IPS-18a (cell line): ENCODE data around the gene ANO6.

ENCODE experiments used
- H3K27ac ChIP-seq: one replicate; pipeline ENCODE4 v1.5.1; 2013; ENCODE audit warnings: low read length
- H3K27me3 ChIP-seq: one replicate; pipeline ENCODE4 v1.6.1; 2013; ENCODE audit warnings: mild to moderate bottlenecking, low read length; ENCODE audit not compliant: control insufficient read depth, insufficient read depth
- H3K36me3 ChIP-seq: one replicate; pipeline ENCODE4 v1.6.1; 2013; ENCODE audit warnings: low read depth, low read length; ENCODE audit not compliant: control insufficient read depth
- H3K4me1 ChIP-seq: one replicate; pipeline ENCODE4 v1.6.1; 2013; ENCODE audit warnings: low read depth, low read length; ENCODE audit not compliant: control insufficient read depth
- H3K4me3 ChIP-seq: one replicate; pipeline ENCODE4 v1.5.1; 2013; ENCODE audit warnings: low read length
- H3K9ac ChIP-seq: one replicate; pipeline ENCODE4 v1.6.1; 2013; ENCODE audit warnings: mild to moderate bottlenecking, low read length, moderate library complexity
- H3K9me3 ChIP-seq: one replicate; pipeline ENCODE4 v1.6.1; 2013; ENCODE audit warnings: low read depth, low read length; ENCODE audit not compliant: control insufficient read depth

ANO6 gene

DNA sequence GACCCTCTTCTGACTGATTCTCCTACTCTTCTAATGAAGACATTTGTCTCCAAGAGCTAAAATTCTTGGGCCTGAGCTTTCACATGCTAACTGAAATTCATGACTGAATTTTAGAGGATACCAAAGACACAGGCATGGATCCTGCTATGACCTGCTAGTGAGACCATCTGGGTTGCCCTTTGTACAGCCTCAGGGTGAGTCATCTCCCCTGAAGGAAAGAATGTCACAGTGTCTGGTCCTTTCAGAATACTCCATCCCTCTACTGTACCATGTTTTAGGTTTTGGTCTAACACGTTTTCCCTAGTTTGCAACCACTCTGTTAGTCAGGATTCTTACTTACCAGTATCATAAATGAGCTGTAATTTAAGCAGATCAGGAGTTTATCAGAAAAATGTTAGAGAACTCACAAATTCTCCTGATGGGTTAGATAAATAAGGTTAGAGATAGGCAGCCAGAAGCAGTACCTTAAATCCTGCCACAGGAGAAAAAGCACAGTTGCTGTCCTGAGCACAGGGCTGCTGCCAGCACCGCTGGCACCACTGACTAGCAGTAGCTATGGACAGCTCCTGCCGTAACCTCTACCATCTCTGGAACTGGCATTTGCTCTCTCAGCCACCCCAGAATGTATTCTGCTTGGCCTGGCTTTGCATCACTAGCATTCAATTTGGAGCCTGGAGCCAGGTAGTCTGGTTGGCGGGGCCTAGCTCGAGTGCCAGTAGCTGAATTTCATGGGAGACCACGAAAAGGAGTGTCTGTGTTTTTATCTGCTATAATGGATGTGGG, 127.6 kb downstream of the ANO6 start:
- peaks cover 3% of the 10 kb centered on the region for H3K36me3 ChIP-seq
- peaks cover under 1% of the 10 kb centered on the region for H3K4me1 ChIP-seq
- no peaks in the 10 kb centered on the region for H3K27me3 ChIP-seq
- no peaks in the 10 kb centered on the region for H3K9me3 ChIP-seq
- no peak overlapping the region for H3K27ac ChIP-seq
- no peak overlapping the region for H3K9ac ChIP-seq
- H3K4me3 ChIP-seq: no peak overlapping the region

GRCh38 chr12:45348311-45348710, 132.4 kb downstream of the ANO6 start:
- H3K27me3 ChIP-seq: no peaks in the 10 kb centered on the region
- H3K4me1 ChIP-seq: no peaks in the 10 kb centered on the region
- H3K27ac ChIP-seq: no peak overlapping the region
- no peak overlapping the region for H3K4me3 ChIP-seq
- H3K9ac ChIP-seq: no peak overlapping the region
- peaks cover 22% of the 10 kb centered on the region for H3K36me3 ChIP-seq
- H3K9me3 ChIP-seq: no peaks in the 10 kb centered on the region

DNA sequence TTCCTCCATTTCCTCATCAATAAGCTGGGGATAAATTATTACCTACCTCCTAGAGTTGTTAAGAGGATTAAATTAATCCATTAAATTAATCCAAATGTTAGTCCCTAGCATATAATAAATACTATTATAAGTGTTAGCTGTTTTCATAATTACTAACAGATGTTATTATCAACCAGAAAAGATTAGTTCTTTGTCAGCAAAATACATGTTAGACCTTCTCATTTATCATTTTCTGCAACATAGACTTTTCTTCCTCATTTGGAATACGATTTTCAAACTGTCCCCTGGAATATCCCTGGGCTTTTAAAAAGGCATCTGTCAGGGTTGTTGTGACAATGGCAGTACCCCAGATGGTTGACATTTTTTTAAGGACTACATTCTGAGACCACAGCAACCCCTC, 133.1 kb downstream of the ANO6 start:
- no peak overlapping the region for H3K4me3 ChIP-seq
- no peaks in the 10 kb centered on the region for H3K9me3 ChIP-seq
- H3K27me3 ChIP-seq: no peaks in the 10 kb centered on the region
- H3K4me1 ChIP-seq: no peaks in the 10 kb centered on the region
- no peak overlapping the region for H3K9ac ChIP-seq
- H3K36me3 ChIP-seq: peaks cover 22% of the 10 kb centered on the region
- no peak overlapping the region for H3K27ac ChIP-seq

- H3K36me3 ChIP-seq: peaks cover 22% of the 10 kb centered on the region
- H3K4me3 ChIP-seq: no peak overlapping the region
- H3K9me3 ChIP-seq: no peaks in the 10 kb centered on the region
- no peaks in the 10 kb centered on the region for H3K27me3 ChIP-seq
- no peaks in the 10 kb centered on the region for H3K4me1 ChIP-seq
- no peak overlapping the region for H3K27ac ChIP-seq
- H3K9ac ChIP-seq: no peak overlapping the region
These were observed 134.0 kb downstream of the ANO6 start for GRCh38 chr12:45349916-45350315.

DNA sequence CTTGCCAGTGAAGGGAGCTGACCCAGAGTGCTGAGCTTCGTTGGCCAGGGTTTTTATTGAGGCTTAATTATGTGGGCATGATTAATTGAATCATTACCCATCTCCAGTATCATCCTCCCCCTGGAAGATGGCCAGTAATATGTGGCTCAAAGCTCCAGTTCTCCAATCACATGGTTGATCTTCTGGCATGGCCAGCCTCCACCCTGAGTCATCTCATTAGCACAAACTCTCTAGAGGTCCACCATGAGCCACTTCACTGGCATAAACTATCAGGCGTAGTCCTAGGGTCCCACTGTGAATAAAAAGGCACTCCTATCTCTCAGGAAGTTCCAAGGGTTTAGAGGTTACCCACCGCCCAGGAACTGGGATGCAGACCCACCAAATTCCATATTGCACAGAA, 135.0 kb downstream of the ANO6 start:
- H3K27me3 ChIP-seq: no peaks in the 10 kb centered on the region
- no peak overlapping the region for H3K4me3 ChIP-seq
- peaks cover 22% of the 10 kb centered on the region for H3K36me3 ChIP-seq
- no peaks in the 10 kb centered on the region for H3K4me1 ChIP-seq
- H3K9me3 ChIP-seq: no peaks in the 10 kb centered on the region
- no peak overlapping the region for H3K9ac ChIP-seq
- H3K27ac ChIP-seq: no peak overlapping the region

DNA sequence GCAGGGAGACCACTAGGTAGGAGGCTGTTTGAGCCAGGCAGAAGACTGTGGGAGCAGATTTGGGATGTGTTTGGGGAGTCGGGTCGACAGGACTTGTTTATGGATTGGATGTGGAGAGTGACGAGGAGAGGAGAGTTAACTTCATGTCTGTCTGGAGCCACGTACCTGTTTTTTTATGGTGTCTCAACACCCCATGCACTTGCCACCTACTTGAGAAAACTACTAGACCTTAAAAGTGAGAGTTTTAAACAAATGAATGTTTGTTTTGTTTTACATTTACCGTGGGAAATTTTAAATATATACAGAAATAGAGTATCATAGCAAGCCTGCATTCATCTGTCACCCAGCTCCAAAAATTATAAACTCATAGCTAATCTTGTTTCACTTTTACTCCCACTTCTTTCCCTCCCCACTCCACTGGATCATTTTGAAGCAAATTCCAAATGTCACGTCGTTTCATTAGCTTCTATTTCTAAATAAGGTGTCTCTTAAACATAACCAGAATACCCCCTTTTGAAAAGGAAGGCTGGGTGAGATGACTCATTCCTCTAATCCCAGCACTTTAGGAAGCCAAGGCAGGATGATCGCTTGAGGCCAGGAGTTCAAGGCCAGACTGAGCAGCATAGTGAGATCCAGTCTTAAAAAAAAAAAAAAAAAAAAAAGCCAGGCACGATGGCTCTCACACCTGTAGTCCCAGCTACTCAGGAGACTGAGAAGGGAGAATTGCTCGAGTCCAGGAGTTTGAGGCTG, 136.2 kb downstream of the ANO6 start:
- peaks cover 22% of the 10 kb centered on the region for H3K36me3 ChIP-seq
- no peaks in the 10 kb centered on the region for H3K9me3 ChIP-seq
- H3K4me3 ChIP-seq: no peak overlapping the region
- H3K9ac ChIP-seq: no peak overlapping the region
- no peak overlapping the region for H3K27ac ChIP-seq
- no peaks in the 10 kb centered on the region for H3K27me3 ChIP-seq
- H3K4me1 ChIP-seq: no peaks in the 10 kb centered on the region

DNA sequence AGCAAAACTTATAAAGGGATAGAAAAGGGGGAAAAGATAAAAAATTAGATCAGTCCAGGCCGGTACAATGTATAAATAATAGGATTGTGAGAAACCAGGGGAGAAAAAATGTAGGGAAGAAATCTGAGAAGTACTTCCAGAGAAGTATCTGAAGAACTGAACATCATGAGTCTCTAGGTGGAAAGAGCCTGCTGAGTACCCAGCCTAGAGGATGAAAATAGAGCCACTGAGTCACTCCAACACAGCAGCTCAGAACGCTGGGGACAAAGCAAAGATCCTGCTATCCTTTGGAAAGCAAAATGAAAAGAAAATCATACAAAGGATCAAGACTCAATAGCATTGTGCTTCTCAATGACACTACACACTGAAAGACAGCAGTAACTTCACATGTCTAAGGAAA, 138.0 kb downstream of the ANO6 start:
- no peaks in the 10 kb centered on the region for H3K27me3 ChIP-seq
- H3K36me3 ChIP-seq: peaks cover 28% of the 10 kb centered on the region
- H3K9me3 ChIP-seq: no peaks in the 10 kb centered on the region
- no peaks in the 10 kb centered on the region for H3K4me1 ChIP-seq
- H3K27ac ChIP-seq: no peak overlapping the region
- no peak overlapping the region for H3K4me3 ChIP-seq
- no peak overlapping the region for H3K9ac ChIP-seq

- Histone ChIP-seq H3K9ac (no peak overlapping the region), H3K27me3 (no peaks in the 10 kb centered on the region), H3K4me1 (no peaks in the 10 kb centered on the region), H3K4me3 (no peak overlapping the region), H3K9me3 (no peaks in the 10 kb centered on the region), H3K36me3 (peaks cover 27% of the 10 kb centered on the region), H3K27ac (no peak overlapping the region)
These were observed 138.5 kb downstream of the ANO6 start for GRCh38 chr12:45354399-45354798.

- Histone ChIP-seq H3K9ac (no peak overlapping the region), H3K27ac (no peak overlapping the region), H3K4me1 (no peaks in the 10 kb centered on the region), H3K27me3 (no peaks in the 10 kb centered on the region), H3K36me3 (peaks cover 18% of the 10 kb centered on the region), H3K4me3 (no peak overlapping the region), H3K9me3 (no peaks in the 10 kb centered on the region)
These were observed 139.8 kb downstream of the ANO6 start for GRCh38 chr12:45355730-45356129.

GRCh38 chr12:45356822-45357538, 141.1 kb downstream of the ANO6 start:
- Histone ChIP-seq H3K27me3 (no peaks in the 10 kb centered on the region), H3K9ac (no peak overlapping the region), H3K36me3 (peaks cover 11% of the 10 kb centered on the region), H3K9me3 (peaks cover 1% of the 10 kb centered on the region), H3K4me1 (no peaks in the 10 kb centered on the region), H3K4me3 (no peak overlapping the region), H3K27ac (no peak overlapping the region)

DNA sequence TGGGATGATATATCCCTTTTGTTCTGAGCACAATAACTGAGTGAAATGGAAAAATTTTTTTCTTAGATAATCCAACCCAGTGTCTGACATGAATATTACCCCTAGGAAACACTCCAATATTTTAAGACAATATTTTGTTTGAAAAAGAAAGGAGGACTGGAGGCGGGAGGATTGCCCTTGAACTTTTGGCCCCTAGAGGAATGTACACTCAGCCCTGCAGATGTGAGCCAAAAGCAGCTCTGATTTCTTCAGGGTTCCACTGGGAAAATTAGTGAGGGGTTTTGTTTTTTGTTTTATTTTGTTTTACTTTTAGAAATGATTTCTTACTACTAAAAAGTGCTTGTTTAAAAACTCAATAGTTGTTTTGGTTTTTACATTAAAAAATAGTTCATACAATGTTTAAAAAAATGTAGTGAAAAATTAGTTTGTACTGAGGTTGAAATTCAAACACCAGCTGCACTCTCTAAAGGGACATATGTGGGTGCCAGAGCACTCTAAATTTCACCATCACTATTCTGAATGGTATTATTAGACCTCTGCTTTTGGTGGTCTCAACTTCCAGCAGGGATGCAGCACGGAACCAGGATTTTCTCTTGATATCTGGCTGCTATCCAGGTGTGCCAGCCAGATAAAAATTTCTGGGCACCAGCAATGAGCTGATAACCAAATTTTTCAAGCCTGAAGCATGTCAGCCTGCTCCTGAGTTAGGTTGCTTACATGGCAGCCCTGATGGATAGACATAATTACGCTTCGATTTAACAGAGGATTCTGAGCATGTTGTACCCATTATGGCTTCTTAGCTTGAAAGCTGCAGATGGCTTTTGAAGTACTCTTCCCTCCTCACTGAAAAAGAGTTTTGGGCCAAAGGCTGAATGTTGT, 141.9 kb downstream of the ANO6 start:
- no peak overlapping the region for H3K27ac ChIP-seq
- H3K9ac ChIP-seq: no peak overlapping the region
- H3K4me3 ChIP-seq: no peak overlapping the region
- H3K27me3 ChIP-seq: no peaks in the 10 kb centered on the region
- peaks cover 11% of the 10 kb centered on the region for H3K36me3 ChIP-seq
- H3K9me3 ChIP-seq: peaks cover 4% of the 10 kb centered on the region
- no peaks in the 10 kb centered on the region for H3K4me1 ChIP-seq
